ENCODE results near the gene ASAP3.

The ASAP3 gene

DNA sequence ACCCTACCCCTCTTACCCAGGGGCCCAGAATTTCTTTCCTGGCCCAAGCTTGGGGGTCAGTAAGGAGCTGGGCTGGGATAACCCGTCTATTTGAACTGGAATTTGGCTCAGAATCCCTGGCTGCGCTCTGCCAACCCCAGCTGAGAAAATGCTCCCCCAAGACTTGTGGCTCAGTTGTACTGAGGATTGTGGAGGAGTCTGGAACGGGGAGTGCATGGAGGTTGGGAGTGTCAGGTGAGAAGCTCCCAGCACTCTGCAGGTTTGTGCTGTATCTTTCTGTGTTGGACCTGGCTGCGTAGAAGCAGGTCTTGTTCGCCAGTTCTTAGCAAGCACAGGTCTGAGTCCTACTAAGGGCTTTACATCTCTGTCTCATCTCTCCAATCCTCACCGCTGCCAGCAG lies 61.0 kb downstream of the ASAP3 start:
- intact Hi-C loops (cut with DNase I; ENCODE audit: low total_unique reads) = no loop called here
- peak overlapping the region; percentile 65 to 68 for H3K4me3 ChIP-seq
- no peak for DNase-seq

DNA sequence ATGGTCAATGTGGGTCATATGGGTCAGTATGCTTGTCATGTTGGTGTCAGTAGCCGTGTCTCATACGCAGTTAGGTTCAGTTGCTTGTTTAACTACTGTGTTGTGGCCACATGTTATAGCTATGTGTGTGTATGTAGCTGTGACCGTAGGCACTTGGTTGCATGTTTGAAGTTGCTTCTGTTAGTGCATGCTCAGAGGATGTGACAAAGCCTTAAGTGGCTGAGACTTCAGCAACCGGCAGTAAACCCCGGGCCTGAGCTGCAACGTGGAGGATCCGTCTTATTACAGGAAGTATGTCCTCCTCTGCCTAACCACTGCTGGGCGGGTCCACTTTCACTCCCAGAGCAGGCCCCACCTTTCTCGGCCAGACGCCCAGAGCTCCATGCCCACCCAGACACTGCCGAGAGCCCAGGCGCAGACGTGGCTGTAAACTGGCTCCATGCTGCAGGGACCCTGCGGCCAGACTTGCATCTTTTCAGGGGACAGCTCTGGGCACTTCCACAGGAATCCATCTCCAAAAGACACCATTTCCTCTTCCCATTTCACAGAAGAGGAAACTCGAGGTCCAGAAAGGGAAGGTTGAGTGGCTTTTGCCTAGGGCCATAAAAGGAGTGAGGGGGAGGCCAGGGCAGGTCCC lies 61.6 kb downstream of the ASAP3 start:
- intact Hi-C loops (cut with DNase I; ENCODE audit: low total_unique reads) = no loop called here
- H3K27me3 ChIP-seq = no peaks in the 10 kb centered on the region
- peak; percentile 77 to 87 for DNase-seq
- peaks cover 0 to 25% (median 21%) of the 10 kb centered on the region in 4 donors for H3K4me1 ChIP-seq
- H3K4me3 ChIP-seq = peak overlapping the region; percentile 9 to 65
- no peaks in the 10 kb centered on the region for H3K9me3 ChIP-seq
- peaks cover 0 to 7% (median 0%) of the 10 kb centered on the region in 3 donors for H3K36me3 ChIP-seq
- TF ChIP-seq, protein P1, sequence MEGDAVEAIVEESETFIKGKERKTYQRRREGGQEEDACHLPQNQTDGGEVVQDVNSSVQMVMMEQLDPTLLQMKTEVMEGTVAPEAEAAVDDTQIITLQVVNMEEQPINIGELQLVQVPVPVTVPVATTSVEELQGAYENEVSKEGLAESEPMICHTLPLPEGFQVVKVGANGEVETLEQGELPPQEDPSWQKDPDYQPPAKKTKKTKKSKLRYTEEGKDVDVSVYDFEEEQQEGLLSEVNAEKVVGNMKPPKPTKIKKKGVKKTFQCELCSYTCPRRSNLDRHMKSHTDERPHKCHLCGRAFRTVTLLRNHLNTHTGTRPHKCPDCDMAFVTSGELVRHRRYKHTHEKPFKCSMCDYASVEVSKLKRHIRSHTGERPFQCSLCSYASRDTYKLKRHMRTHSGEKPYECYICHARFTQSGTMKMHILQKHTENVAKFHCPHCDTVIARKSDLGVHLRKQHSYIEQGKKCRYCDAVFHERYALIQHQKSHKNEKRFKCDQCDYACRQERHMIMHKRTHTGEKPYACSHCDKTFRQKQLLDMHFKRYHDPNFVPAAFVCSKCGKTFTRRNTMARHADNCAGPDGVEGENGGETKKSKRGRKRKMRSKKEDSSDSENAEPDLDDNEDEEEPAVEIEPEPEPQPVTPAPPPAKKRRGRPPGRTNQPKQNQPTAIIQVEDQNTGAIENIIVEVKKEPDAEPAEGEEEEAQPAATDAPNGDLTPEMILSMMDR (IDR thresholded peaks at IDR 0.05) = no peak
- H3K27ac ChIP-seq = peak overlapping the region; percentile 74 to 83

More for the DNA sequence above, 61.0 kb downstream of the ASAP3 start:
- H3K9me3 ChIP-seq = no peaks in the 10 kb centered on the region
- peaks cover 0 to 25% (median 21%) of the 10 kb centered on the region in 4 donors for H3K4me1 ChIP-seq
- H3K36me3 ChIP-seq = peaks cover 0 to 4% (median 0%) of the 10 kb centered on the region in 3 donors
- TF ChIP-seq, protein P1 (IDR thresholded peaks at IDR 0.05) = no peak
- peak overlapping the region; percentile 74 to 83 for H3K27ac ChIP-seq
- no peaks in the 10 kb centered on the region for H3K27me3 ChIP-seq

DNA sequence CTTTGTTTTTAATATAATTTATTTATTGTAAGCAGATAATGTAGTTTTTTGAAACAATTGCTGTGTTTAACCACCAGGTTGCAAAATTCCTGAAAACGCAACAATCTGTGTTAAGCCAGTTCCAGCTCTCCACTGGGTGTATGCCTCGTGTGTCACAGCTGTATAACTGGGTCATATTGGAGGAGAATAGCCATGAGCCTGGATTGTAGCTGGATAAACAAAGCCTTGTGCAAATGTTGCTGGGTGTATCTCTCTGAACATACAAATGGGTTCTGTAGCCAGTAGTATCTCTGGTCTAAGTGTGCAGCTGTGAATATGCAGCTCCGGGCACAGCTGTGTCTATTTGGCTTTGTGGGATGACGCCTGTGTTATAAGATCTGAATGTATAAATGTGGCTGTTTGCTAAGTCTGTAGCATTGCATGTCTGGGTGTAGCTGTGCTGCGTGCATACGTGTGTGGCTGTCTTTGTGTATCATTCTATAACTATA lies 62.2 kb downstream of the ASAP3 start:
- Histone ChIP-seq H3K9me3 (no peaks in the 10 kb centered on the region), H3K36me3 (peaks cover 0 to 12% (median 1%) of the 10 kb centered on the region in 3 donors), H3K4me1 (peaks cover 0 to 25% (median 21%) of the 10 kb centered on the region in 4 donors), H3K27ac (peak overlapping the region in 1 of 2 donors; percentile 83), H3K4me3 (peak overlapping the region; percentile 9 to 65), H3K27me3 (no peaks in the 10 kb centered on the region)
- TF ChIP-seq, protein P1 (IDR thresholded peaks at IDR 0.05) = peak in 1 of 2 experiments; percentile 16
- intact Hi-C loops (cut with DNase I; ENCODE audit: low total_unique reads) = no loop called here
- DNase-seq = peak in 1 of 2 donors; percentile 63

DNA sequence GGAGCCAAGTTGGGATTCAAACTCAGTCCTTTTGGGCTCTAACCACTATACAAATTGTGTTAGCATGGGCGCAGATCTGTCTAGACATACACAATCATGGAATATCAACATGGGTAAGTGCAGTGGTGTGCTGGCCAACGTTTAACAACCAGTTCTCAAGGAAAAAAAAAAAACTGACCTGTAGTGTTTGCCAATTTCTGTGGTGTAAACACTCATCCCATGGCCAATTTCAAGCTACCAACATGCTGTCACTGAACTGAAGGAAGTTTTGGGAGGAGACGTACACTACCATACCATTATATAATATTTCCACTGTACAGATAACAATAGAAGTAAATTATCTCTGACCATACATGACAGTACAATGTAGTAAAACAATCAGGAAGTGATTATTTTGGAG lies 62.6 kb downstream of the ASAP3 start:
- no peaks in the 10 kb centered on the region for H3K27me3 ChIP-seq
- H3K27ac ChIP-seq = peak overlapping the region in 1 of 2 donors; percentile 83
- H3K4me1 ChIP-seq = peaks cover 0 to 25% (median 21%) of the 10 kb centered on the region in 4 donors
- H3K9me3 ChIP-seq = no peaks in the 10 kb centered on the region
- intact Hi-C loops (cut with DNase I; ENCODE audit: low total_unique reads) = no loop called here
- peaks cover 0 to 17% (median 5%) of the 10 kb centered on the region in 3 donors for H3K36me3 ChIP-seq
- H3K4me3 ChIP-seq = no peak overlapping the region
- TF ChIP-seq, protein P1 (IDR thresholded peaks at IDR 0.05) = no peak
- no peak for DNase-seq

DNA sequence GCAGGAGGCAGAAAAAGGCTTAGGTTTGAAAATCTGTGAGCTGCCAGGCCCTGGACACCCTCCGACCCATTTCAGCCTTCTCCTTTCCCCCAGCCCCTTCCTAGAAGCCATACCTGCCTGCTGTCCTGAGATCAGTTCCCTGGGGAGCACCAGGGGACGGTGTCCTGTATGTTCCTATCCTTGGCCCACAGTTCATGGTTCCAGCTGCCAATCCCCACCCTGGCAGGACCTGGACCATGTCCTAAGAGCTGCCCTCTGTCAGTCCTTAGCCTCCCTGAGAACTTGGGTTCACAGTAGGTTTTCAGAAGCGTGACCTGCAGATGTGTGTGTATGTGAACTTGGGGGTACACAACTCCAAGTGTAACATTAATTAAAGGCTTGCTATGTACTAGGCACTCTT lies 63.2 kb downstream of the ASAP3 start:
- DNase-seq = no peak
- no peak overlapping the region for H3K27ac ChIP-seq
- H3K4me1 ChIP-seq = peaks cover 0 to 25% (median 21%) of the 10 kb centered on the region in 4 donors
- intact Hi-C loops (cut with DNase I; ENCODE audit: low total_unique reads) = no loop called here
- H3K36me3 ChIP-seq = peaks cover 0 to 18% (median 5%) of the 10 kb centered on the region in 3 donors
- H3K4me3 ChIP-seq = no peak overlapping the region
- H3K9me3 ChIP-seq = no peaks in the 10 kb centered on the region
- no peaks in the 10 kb centered on the region for H3K27me3 ChIP-seq
- TF ChIP-seq, protein P1 (IDR thresholded peaks at IDR 0.05) = no peak
